K562 (cell line): ENCODE data around the gene R3HDM2. TPM values are rescaled to one million over a fixed set of nuclear protein-coding genes. Genes with fewer than 3 reads are reported as not detected.

ENCODE experiments used
- ARHGAP35 ChIP-seq: fragments of 450-650 bp; IDR thresholded peaks from 2 replicates; pipeline ENCODE4 v1.6.1; 2018; ENCODE audit not compliant: partially characterized antibody
- BRD4 ChIP-seq: fragments of 200-600 bp; sonication (generic); IDR thresholded peaks from 2 replicates; pipeline ENCODE4 v1.6.1; 2017; ENCODE audit warnings: inconsistent platforms
- CBX8 ChIP-seq: fragments of 200-600 bp; sonication (generic); IDR thresholded peaks from 2 replicates; pipeline ENCODE4 v1.6.1; 2012; ENCODE audit warnings: borderline replicate concordance, mixed run types, low read depth, mild to moderate bottlenecking, moderate library complexity, mixed read lengths, low read length, control low read depth, inconsistent platforms; ENCODE audit not compliant: poor library complexity, severe bottlenecking; ENCODE audit errors: extremely low read depth
- CHCHD3 ChIP-seq: fragments of 250-450 bp; sonication (Bioruptor Pico); IDR thresholded peaks from 2 replicates; pipeline ENCODE4 v2.1.2; 2022; ENCODE audit warnings: mild to moderate bottlenecking
- HMGN3 ChIP-seq: IDR thresholded peaks from 2 replicates; pipeline ENCODE4 v1.6.1; 2011; ENCODE audit warnings: borderline replicate concordance, low read depth, mild to moderate bottlenecking, mixed read lengths, low read length; ENCODE audit not compliant: insufficient read length; ENCODE audit errors: extremely low read depth
- NBN ChIP-seq: fragments of 450-650 bp; IDR thresholded peaks from 2 replicates; pipeline ENCODE4 v1.6.1; 2016; ENCODE audit warnings: low read depth, mild to moderate bottlenecking
- POLR2AphosphoS5 ChIP-seq: IDR thresholded peaks from 2 replicates; pipeline ENCODE4 v1.6.1; 2011; ENCODE audit warnings: mild to moderate bottlenecking, low read depth, low read length, moderate library complexity; ENCODE audit not compliant: control insufficient read depth, insufficient read depth
- RAD21 ChIP-seq, 2 experiments: fragments of 250-450 bp in 1 of 2; fragments of 450-650 bp in 1 of 2; sonication (Bioruptor Pico) in 1 of 2; formaldehyde crosslinking in 1 of 2; IDR thresholded peaks in 1 of 2; conservative IDR thresholded peaks in 1 of 2; 2 replicates each; pipeline versions ENCODE4 v1.4.0 to v1.8.0; 2020 to 2022; ENCODE audit warnings: mild to moderate bottlenecking in 2 of 2, moderate library complexity in 1 of 2
- SP1 ChIP-seq: sonication (generic); formaldehyde crosslinking; IDR thresholded peaks from 2 replicates; pipeline ENCODE4 v1.8.1; 2022; ENCODE audit warnings: mild to moderate bottlenecking, missing genetic modification reagents
- TARDBP ChIP-seq: fragments of 450-650 bp; IDR thresholded peaks from 2 replicates; pipeline ENCODE4 v1.6.1; 2016
- ZNF212 ChIP-seq: fragments of 450-650 bp; formaldehyde crosslinking; IDR thresholded peaks from 2 replicates; pipeline ENCODE4 v1.4.0; 2020; ENCODE audit warnings: mild to moderate bottlenecking
- ZNF77 ChIP-seq: fragments of 250-450 bp; sonication (Bioruptor Pico); IDR thresholded peaks from 2 replicates; pipeline ENCODE4 v1.5.0; 2020
- polyA plus RNA-seq, 8 experiments: library from polyadenylated mRNA; depleted of rRNA in 4 of 8; stranded (reverse) in 5 of 8; unstranded in 3 of 8; fragments of >200 nt; fragmentation: Nextera tagmentation in 2 of 8; fragmentation: Illumina TruSeq in 1 of 8; extraction: Ambion mirVana in 2 of 8; extraction: Trizol in 1 of 8; gene quantifications; 2 replicates each; pipeline versions ENCODE4 v1.2.1 to v1.2.3, GENCODE V29; 2011 to 2014; ENCODE audit warnings: inconsistent platforms in 1 of 8, missing spikeins in 1 of 8
- total RNA-seq, 7 experiments: library from RNA; depleted of rRNA in 6 of 7; stranded (reverse); fragments of >200 nt in 6 of 7; fragmentation: Illumina TruSeq in 2 of 7; extraction: Trizol in 2 of 7; gene quantifications; 2 replicates each; pipeline versions ENCODE4 v1.2.1 to v1.2.3, GENCODE V29; 2011 to 2021; ENCODE audit warnings: low replicate concordance in 1 of 7
- TF ChIP-seq, protein P1 (sequence below): fragments of 450-650 bp; formaldehyde crosslinking; IDR thresholded peaks from 2 replicates; pipeline ENCODE4 v1.4.0; 2020; ENCODE audit warnings: mild to moderate bottlenecking
- TF ChIP-seq, protein P2 (sequence below): fragments of 450-650 bp; formaldehyde crosslinking; IDR thresholded peaks from 2 replicates; pipeline ENCODE4 v1.4.0; 2020; ENCODE audit warnings: mild to moderate bottlenecking, mixed read lengths
- TF ChIP-seq, protein P3 (sequence below): fragments of 450-650 bp; formaldehyde crosslinking; IDR thresholded peaks from 2 replicates; pipeline ENCODE4 v1.4.0; 2022; ENCODE audit warnings: missing genetic modification characterization
- TF ChIP-seq, protein P4 (sequence below): sonication (generic); formaldehyde crosslinking; IDR thresholded peaks from 2 replicates; pipeline ENCODE4 v1.8.1; 2022; ENCODE audit warnings: missing genetic modification reagents
- TF ChIP-seq, protein P5 (sequence below), 3 experiments: IDR thresholded peaks in 2 of 3; conservative IDR thresholded peaks in 1 of 3; 2 replicates each; pipeline ENCODE4 v1.5.1; 2011 to 2012; ENCODE audit warnings: low read length in 3 of 3, mild to moderate bottlenecking in 3 of 3, control low read depth in 2 of 3, improper control_type of control experiment in 1 of 3, inconsistent platforms in 1 of 3, low read depth in 1 of 3, mixed read lengths in 1 of 3, moderate library complexity in 1 of 3; ENCODE audit not compliant: insufficient read depth in 2 of 3
- TF ChIP-seq, protein P6 (sequence below): sonication (generic); formaldehyde crosslinking; IDR thresholded peaks from 2 replicates; pipeline ENCODE4 v1.8.1; 2023; ENCODE audit warnings: mild to moderate bottlenecking, missing genetic modification reagents

The R3HDM2 gene
- total and polyA plus RNA-seq, 9 of the 15 experiments (the other 6 are each of a cell fraction or from before 2014, with no cell fraction given) = 3.3 to 18.8 (median 9.0) TPM

DNA sequence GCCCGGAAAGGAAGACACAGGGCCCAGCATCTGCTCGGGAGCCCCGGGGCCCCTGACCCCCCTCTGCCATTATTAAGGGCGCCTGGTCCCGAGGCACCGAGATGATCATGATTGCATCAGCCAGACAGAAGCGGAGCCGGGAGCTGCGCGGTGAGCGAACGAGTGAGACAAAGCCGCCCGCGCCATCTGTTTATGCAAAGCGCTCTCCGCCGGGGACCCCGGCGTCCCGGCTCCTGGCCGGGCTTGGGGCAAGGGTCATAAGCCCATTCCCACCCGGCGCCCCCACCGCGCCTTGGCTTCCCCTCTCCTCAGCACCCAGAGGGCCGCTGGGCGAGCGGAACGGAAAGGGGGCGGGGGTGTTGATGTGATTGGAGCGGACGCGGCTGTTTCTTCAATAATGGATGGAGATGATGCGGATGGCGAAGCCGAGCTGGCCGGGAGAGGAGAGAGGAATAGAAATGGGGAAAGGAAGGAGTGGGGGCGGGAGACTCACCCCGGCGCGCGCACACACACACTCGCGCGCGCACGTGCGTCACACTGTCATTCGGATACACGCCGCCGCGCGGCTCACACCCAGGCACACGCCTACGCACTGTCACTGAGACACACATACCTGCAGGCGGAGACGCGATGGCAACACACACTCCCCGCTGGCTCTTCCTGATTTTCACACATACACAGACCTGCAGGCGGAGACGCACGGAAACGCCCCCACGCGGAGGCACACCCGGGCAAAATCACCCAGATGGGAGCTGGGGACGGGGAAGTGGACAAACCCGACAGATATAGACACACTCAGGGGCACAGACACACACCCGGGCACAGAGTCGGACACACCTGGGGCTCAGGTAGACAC lies 190.5 kb downstream of the R3HDM2 start (continued):
- TF ChIP-seq, protein P1, sequence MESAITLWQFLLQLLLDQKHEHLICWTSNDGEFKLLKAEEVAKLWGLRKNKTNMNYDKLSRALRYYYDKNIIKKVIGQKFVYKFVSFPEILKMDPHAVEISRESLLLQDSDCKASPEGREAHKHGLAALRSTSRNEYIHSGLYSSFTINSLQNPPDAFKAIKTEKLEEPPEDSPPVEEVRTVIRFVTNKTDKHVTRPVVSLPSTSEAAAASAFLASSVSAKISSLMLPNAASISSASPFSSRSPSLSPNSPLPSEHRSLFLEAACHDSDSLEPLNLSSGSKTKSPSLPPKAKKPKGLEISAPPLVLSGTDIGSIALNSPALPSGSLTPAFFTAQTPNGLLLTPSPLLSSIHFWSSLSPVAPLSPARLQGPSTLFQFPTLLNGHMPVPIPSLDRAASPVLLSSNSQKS (CRISPR knock-in tag) = no peak
- TF ChIP-seq BRD4 = no peak
- TF ChIP-seq, protein P2, sequence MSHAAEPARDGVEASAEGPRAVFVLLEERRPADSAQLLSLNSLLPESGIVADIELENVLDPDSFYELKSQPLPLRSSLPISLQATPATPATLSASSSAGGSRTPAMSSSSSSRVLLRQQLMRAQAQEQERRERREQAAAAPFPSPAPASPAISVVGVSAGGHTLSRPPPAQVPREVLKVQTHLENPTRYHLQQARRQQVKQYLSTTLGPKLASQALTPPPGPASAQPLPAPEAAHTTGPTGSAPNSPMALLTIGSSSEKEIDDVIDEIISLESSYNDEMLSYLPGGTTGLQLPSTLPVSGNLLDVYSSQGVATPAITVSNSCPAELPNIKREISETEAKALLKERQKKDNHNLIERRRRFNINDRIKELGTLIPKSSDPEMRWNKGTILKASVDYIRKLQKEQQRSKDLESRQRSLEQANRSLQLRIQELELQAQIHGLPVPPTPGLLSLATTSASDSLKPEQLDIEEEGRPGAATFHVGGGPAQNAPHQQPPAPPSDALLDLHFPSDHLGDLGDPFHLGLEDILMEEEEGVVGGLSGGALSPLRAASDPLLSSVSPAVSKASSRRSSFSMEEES = no peak
- TF ChIP-seq TARDBP = no peak; the same call in 1 of the 2 replicates
- TF ChIP-seq, protein P3, sequence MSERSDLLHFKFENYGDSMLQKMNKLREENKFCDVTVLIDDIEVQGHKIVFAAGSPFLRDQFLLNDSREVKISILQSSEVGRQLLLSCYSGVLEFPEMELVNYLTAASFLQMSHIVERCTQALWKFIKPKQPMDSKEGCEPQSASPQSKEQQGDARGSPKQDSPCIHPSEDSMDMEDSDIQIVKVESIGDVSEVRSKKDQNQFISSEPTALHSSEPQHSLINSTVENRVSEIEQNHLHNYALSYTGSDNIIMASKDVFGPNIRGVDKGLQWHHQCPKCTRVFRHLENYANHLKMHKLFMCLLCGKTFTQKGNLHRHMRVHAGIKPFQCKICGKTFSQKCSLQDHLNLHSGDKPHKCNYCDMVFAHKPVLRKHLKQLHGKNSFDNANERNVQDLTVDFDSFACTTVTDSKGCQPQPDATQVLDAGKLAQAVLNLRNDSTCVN (CRISPR knock-in tag) = no peak
- no peak; the same call in 1 of the 2 replicates for TF ChIP-seq SP1
- TF ChIP-seq, protein P4, sequence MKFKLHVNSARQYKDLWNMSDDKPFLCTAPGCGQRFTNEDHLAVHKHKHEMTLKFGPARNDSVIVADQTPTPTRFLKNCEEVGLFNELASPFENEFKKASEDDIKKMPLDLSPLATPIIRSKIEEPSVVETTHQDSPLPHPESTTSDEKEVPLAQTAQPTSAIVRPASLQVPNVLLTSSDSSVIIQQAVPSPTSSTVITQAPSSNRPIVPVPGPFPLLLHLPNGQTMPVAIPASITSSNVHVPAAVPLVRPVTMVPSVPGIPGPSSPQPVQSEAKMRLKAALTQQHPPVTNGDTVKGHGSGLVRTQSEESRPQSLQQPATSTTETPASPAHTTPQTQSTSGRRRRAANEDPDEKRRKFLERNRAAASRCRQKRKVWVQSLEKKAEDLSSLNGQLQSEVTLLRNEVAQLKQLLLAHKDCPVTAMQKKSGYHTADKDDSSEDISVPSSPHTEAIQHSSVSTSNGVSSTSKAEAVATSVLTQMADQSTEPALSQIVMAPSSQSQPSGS (CRISPR knock-in tag) = no peak
- TF ChIP-seq, protein P5, sequence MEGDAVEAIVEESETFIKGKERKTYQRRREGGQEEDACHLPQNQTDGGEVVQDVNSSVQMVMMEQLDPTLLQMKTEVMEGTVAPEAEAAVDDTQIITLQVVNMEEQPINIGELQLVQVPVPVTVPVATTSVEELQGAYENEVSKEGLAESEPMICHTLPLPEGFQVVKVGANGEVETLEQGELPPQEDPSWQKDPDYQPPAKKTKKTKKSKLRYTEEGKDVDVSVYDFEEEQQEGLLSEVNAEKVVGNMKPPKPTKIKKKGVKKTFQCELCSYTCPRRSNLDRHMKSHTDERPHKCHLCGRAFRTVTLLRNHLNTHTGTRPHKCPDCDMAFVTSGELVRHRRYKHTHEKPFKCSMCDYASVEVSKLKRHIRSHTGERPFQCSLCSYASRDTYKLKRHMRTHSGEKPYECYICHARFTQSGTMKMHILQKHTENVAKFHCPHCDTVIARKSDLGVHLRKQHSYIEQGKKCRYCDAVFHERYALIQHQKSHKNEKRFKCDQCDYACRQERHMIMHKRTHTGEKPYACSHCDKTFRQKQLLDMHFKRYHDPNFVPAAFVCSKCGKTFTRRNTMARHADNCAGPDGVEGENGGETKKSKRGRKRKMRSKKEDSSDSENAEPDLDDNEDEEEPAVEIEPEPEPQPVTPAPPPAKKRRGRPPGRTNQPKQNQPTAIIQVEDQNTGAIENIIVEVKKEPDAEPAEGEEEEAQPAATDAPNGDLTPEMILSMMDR (IDR thresholded peaks at IDR 0.05 in 2 of 3, conservative IDR thresholded peaks at IDR 0.05 in 1 of 3; ENCODE audit: insufficient read depth in 2 of 3, low read depth in 1 of 3, low read length in 3 of 3) = no peak
- TF ChIP-seq RAD21 (CRISPR knock-in tag; conservative IDR thresholded peaks at IDR 0.05 in 1 of 2, IDR thresholded peaks at IDR 0.05 in 1 of 2) = no peak
- TF ChIP-seq HMGN3 = peak; percentile 54
- TF ChIP-seq, protein P6, sequence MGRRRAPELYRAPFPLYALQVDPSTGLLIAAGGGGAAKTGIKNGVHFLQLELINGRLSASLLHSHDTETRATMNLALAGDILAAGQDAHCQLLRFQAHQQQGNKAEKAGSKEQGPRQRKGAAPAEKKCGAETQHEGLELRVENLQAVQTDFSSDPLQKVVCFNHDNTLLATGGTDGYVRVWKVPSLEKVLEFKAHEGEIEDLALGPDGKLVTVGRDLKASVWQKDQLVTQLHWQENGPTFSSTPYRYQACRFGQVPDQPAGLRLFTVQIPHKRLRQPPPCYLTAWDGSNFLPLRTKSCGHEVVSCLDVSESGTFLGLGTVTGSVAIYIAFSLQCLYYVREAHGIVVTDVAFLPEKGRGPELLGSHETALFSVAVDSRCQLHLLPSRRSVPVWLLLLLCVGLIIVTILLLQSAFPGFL (CRISPR knock-in tag) = no peak
- no peak for TF ChIP-seq POLR2AphosphoS5
- no peak for TF ChIP-seq CHCHD3
- TF ChIP-seq NBN = no peak
- no peak for TF ChIP-seq ZNF212 (CRISPR knock-in tag)
- TF ChIP-seq ARHGAP35 = no peak
- no peak for TF ChIP-seq ZNF77 (CRISPR knock-in tag)
- TF ChIP-seq CBX8 = no peak
